Heart left ventricle (tissue), 16 donors: ENCODE results near the gene DGKB. TPM values are rescaled to one million over a fixed set of nuclear protein-coding genes. Genes with fewer than 3 reads are reported as not detected.

Experiments used
- ATAC-seq, 4 donors: fragments of 200-7000 bp; cut with Tn5 transposase; one replicate each; pipeline ENCODE4 v1.9.1; 2020 to 2022; ENCODE audit warnings: moderate library complexity in 4 of 4, mild to moderate bottlenecking in 3 of 4, moderate number of reproducible peaks in 1 of 4
- DNase-seq, 5 donors: peaks; one replicate each; pipeline ENCODE4 v3.0.0-alpha.2; 2020
- H3K27ac ChIP-seq, 12 donors: fragments of 200-600 bp; sonication (generic) in 4 of 12; one replicate each; pipeline versions ENCODE4 v1.5.0 to v1.8.0; 2016 to 2022; ENCODE audit warnings: mild to moderate bottlenecking in 2 of 12
- H3K27me3 ChIP-seq, 9 donors: fragments of 200-600 bp; sonication (generic) in 2 of 9; one replicate each; pipeline versions ENCODE4 v1.5.1 to v1.8.0; 2016 to 2022; ENCODE audit warnings: mild to moderate bottlenecking in 3 of 9
- H3K36me3 ChIP-seq, 9 donors: fragments of 200-600 bp; sonication (generic) in 2 of 9; one replicate each; pipeline versions ENCODE4 v1.5.0 to v1.8.0; 2018 to 2022; ENCODE audit warnings: mild to moderate bottlenecking in 2 of 9
- H3K4me1 ChIP-seq, 12 donors: fragments of 200-600 bp; sonication (generic) in 4 of 12; one replicate each; pipeline versions ENCODE4 v1.5.0 to v1.8.0; 2016 to 2022; ENCODE audit warnings: mild to moderate bottlenecking in 3 of 12
- H3K4me3 ChIP-seq, 12 donors: fragments of 200-600 bp; sonication (generic) in 4 of 12; one replicate each; pipeline versions ENCODE4 v1.5.0 to v1.8.0; 2017 to 2022; ENCODE audit warnings: mild to moderate bottlenecking in 9 of 12, moderate library complexity in 4 of 12
- H3K9me3 ChIP-seq, 12 donors: fragments of 200-600 bp; sonication (generic) in 4 of 12; one replicate each; pipeline versions ENCODE4 v1.5.0 to v1.8.0; 2016 to 2022; ENCODE audit warnings: mild to moderate bottlenecking in 1 of 12
- CTCF ChIP-seq, 12 donors: fragments of 200-600 bp; sonication (generic) in 4 of 12; IDR thresholded peaks; one replicate each; pipeline versions ENCODE4 v1.5.0 to v1.8.0; 2018 to 2022; ENCODE audit warnings: antibody characterized with exemption in 12 of 12, mild to moderate bottlenecking in 5 of 12
- POLR2A ChIP-seq, 2 donors: fragments of 450-650 bp; IDR thresholded peaks; one replicate each; pipeline ENCODE4 v1.6.1; 2017; ENCODE audit warnings: antibody characterized with exemption in 2 of 2, mild to moderate bottlenecking in 2 of 2, moderate library complexity in 2 of 2
- WGBS, 4 donors: extraction: QIAGEN DNeasy Blood & Tissue Kit in 2 of 4; methylation state at CpG; one replicate each; pipeline versions ENCODE4 v1.1.5 to v1.1.7; 2013 to 2018; 5-methylcytosine and 5-hydroxymethylcytosine counted together
- intact Hi-C, 10 donors: fragments of 100-400 bp; cut with DNase I; formaldehyde crosslinking; loops; one replicate each; pipeline versions ENCODE4 v1.11.1 to v1.14.2; 2022
- polyA plus RNA-seq, 2 donors: library from polyadenylated mRNA; stranded (reverse); fragments of 200-250 nt; gene quantifications; one replicate each; pipeline ENCODE4 v1.2.3, GENCODE V29; 2013
- total RNA-seq, 9 donors: library from RNA; depleted of rRNA in 2 of 9; stranded (reverse); fragments of >200 nt in 2 of 9; fragmentation: NEBNext Ultra II Directional in 3 of 9; extraction: Animal tissue kit (Norgen Biotek cat#: 25700) in 3 of 9; gene quantifications; one replicate each; pipeline versions ENCODE4 v1.1.0 to v1.2.4, GENCODE V29; 2016 to 2023
- donor health status: ischemic (EF 13 %, LVEDD 7.1; RV severe dilation, severe dysfunction).
- donor health status: healthy with polysubstance abuse.
- donor health status: DM: no; HTN: yes; CAD: no.
- donor health status: DM: no; HTN: no; CAD: no.
- donor health status: ischemic (EF 25% LVEDD 6.9; RV normal size, moderate dysfunction).
- donor health status: ischemic (EF 25% LVEDD 5.7; RV mildly dilated, moderate dysfunction).
- donor health status: healthy.
- donor health status: DM: yes; HTN: yes; CAD: no.
- donor health status: ischemic (EF 35%, LVEDD 5.7; RV mildly dilated, moderate dysfunction).
- donor health status: nonischemic (EF 11% LVEDD 7.7; RV severe dilation, severe dysfunction).
- donor health status: DM: yes; HTN: yes; CAD: no.
- donor health status: PGD.
- donor health status: ischemic (EF 29% LVEDD 5.4; RV normal size, mild dysfunction).
- donor health status: nonischemic (EF 23%, LVEDD 6.1; RV moderate dilation, normal function).

Gene DGKB
- total and polyA plus RNA-seq, 11 donors, result 0.08 to 1.6 (median 0.47) TPM; not detected in 1

- intact Hi-C loops, result loop anchor here in 1 of 10 donors (10.0 kb wide), 1 partner anchor 61 kb away; the partner anchor contains the start of gene DGKB
- Histone ChIP-seq H3K36me3 (no peaks in the 10 kb centered on the region), H3K4me1 (no peaks in the 10 kb centered on the region), H3K27me3 (no peaks in the 10 kb centered on the region), H3K9me3 (peaks cover 0 to under 1% (median 0%) of the 10 kb centered on the region in 12 donors), H3K27ac (no peak overlapping the region), H3K4me3 (no peak overlapping the region)
- DNase-seq, result no peak
- TF ChIP-seq CTCF (IDR thresholded peaks at IDR 0.05), result no peak
- TF ChIP-seq POLR2A (IDR thresholded peaks at IDR 0.05), result no peak
- ATAC-seq, result no peak
- 82 to 92% (median 87%) methylated on average over 1 of the region's 1 CpG for WGBS, 4 donors
Observed at GRCh38 chr7:14843755-14844154, 58.8 kb downstream of the DGKB start.

DNA sequence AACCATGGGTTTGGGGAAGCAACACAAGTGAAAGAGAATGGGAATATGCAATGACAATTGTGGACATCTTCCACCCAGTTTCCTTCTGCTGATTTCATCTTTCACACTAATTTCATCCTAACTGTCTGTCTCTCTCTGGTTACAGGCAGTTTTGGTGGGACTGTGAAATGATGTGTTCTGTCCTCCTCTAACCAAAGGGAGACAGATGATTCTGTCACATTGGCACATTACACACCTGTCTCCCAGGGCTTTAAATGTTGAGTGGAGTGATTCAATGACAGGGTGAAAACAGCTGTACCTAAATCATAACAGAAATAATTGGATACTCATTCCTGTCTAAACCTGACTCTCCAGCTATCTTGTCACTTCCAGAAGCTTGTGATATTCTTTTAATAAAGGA, 60.0 kb downstream of the DGKB start:
- ATAC-seq (no peak), DNase-seq (no peak)
- H3K9me3 ChIP-seq, result no peaks in the 10 kb centered on the region
- no peaks in the 10 kb centered on the region for H3K36me3 ChIP-seq
- intact Hi-C loops, result loop anchor here in 1 of 10 donors (10.0 kb wide), 1 partner anchor 62 kb away; the partner anchor contains the start of gene DGKB
- no peak overlapping the region for H3K4me3 ChIP-seq
- H3K27me3 ChIP-seq, result no peaks in the 10 kb centered on the region
- TF ChIP-seq POLR2A (IDR thresholded peaks at IDR 0.05) (no peak), CTCF (IDR thresholded peaks at IDR 0.05) (no peak)
- peaks cover 0 to 4% (median 0%) of the 10 kb centered on the region in 12 donors for H3K4me1 ChIP-seq
- no peak overlapping the region for H3K27ac ChIP-seq

DNA sequence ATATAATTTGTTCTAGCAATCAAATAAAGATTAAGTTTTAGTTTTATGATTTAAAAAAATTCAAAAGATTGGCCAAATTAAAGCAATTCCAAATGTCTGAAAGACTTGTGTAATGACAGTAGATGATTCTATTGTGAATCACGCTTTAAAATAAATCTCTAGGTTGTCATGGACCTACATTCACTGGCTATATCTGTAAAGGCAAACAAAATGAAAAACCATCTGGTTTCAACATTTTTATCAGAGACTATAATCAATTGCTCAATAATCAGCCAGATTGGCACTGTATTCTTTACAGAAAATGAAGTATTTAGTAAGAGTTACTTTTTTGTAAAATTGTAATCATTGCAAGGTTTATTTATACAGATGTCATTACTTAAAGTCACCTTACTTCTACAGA, 60.7 kb downstream of the DGKB start:
- no peak overlapping the region for H3K27ac ChIP-seq
- H3K4me1 ChIP-seq, result peaks cover 0 to 11% (median under 1%) of the 10 kb centered on the region in 12 donors

GRCh38 chr7:14841086-14841485, 61.5 kb downstream of the DGKB start:
- intact Hi-C loops, result loop anchor here in 1 of 10 donors (10.0 kb wide), 1 partner anchor 64 kb away; the partner anchor contains the start of gene DGKB
- WGBS, 4 donors, result 93 to 96% (median 95%) methylated on average over 2 of the region's 2 CpGs
- H3K36me3 ChIP-seq, result no peaks in the 10 kb centered on the region
- no peak for TF ChIP-seq POLR2A (IDR thresholded peaks at IDR 0.05)
- no peak for TF ChIP-seq CTCF (IDR thresholded peaks at IDR 0.05)
- peaks cover 0 to 17% (median 5%) of the 10 kb centered on the region in 12 donors for H3K4me1 ChIP-seq
- no peak for DNase-seq
- H3K4me3 ChIP-seq, result no peak overlapping the region
- H3K9me3 ChIP-seq, result no peaks in the 10 kb centered on the region
- no peaks in the 10 kb centered on the region for H3K27me3 ChIP-seq
- no peak for ATAC-seq
- H3K27ac ChIP-seq, result no peak overlapping the region

More for the DNA sequence above, 60.7 kb downstream of the DGKB start:
- no peak overlapping the region for H3K4me3 ChIP-seq
- DNase-seq (no peak), ATAC-seq (no peak)
- H3K9me3 ChIP-seq, result no peaks in the 10 kb centered on the region
- WGBS, 4 donors, result 88 to 96% (median 93%) methylated on average over 1 of the region's 1 CpG
- no peaks in the 10 kb centered on the region for H3K27me3 ChIP-seq
- no peaks in the 10 kb centered on the region for H3K36me3 ChIP-seq
- intact Hi-C loops, result loop anchor here in 1 of 10 donors (10.0 kb wide), 1 partner anchor 63 kb away; the partner anchor contains the start of gene DGKB
- TF ChIP-seq POLR2A (IDR thresholded peaks at IDR 0.05) (no peak), CTCF (IDR thresholded peaks at IDR 0.05) (no peak)
